ENCODE measurements around the gene DRAM1. TPM values are rescaled to one million over a fixed set of nuclear protein-coding genes. Genes with fewer than 3 reads are reported as not detected.

Gene DRAM1
- total and polyA plus RNA-seq, 10 of the 15 experiments (the other 5 are each of a cell fraction or from before 2014, with no cell fraction given), result 22.4 to 91.5 (median 41.4) TPM

GRCh38 chr12:101839324-101840283 is 37.8 kb upstream of the DRAM1 start (continued):
- TF ChIP-seq MLLT1 (IDR thresholded peaks at IDR 0.05), result 0 out of 2 replicates have a peak, but pooled peaks have one; percentile 30
- no peak for TF ChIP-seq NRF1 (conservative IDR thresholded peaks at IDR 0.05; ENCODE audit: low read depth, low read length)
- no peak for TF ChIP-seq BRCA1 (IDR thresholded peaks at IDR 0.05; ENCODE audit: low read depth, low read length)
- TF ChIP-seq POLR2A (IDR thresholded peaks at IDR 0.05; ENCODE audit: low read depth, low read length), result no peak
- TF ChIP-seq, protein P1, sequence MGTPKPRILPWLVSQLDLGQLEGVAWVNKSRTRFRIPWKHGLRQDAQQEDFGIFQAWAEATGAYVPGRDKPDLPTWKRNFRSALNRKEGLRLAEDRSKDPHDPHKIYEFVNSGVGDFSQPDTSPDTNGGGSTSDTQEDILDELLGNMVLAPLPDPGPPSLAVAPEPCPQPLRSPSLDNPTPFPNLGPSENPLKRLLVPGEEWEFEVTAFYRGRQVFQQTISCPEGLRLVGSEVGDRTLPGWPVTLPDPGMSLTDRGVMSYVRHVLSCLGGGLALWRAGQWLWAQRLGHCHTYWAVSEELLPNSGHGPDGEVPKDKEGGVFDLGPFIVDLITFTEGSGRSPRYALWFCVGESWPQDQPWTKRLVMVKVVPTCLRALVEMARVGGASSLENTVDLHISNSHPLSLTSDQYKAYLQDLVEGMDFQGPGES (IDR thresholded peaks at IDR 0.05), result no peak
- TF ChIP-seq NKRF (conservative IDR thresholded peaks at IDR 0.05), result no peak
- TF ChIP-seq NFIC (IDR thresholded peaks at IDR 0.05; ENCODE audit: low read depth, low read length), result no peak
- TF ChIP-seq MXI1 (IDR thresholded peaks at IDR 0.05; ENCODE audit: low read depth, low read length), result no peak
- no peak for TF ChIP-seq CREM (IDR thresholded peaks at IDR 0.05; ENCODE audit: low read depth)
- TF ChIP-seq TCF7 (IDR thresholded peaks at IDR 0.05; ENCODE audit: borderline replicate concordance), result no peak
- TF ChIP-seq IRF4 (IDR thresholded peaks at IDR 0.05; ENCODE audit: low read depth, low read length), result no peak
- 0 out of 2 replicates have a peak, but pooled peaks have one; percentile 30 for TF ChIP-seq YY1 (IDR thresholded peaks at IDR 0.05; ENCODE audit: low read depth, low read length)
- TF ChIP-seq MYC (IDR thresholded peaks at IDR 0.05; ENCODE audit: insufficient read depth, insufficient read length, insufficient replicate concordance, low read length, severe bottlenecking), result no peak
- TF ChIP-seq CHD4 (IDR thresholded peaks at IDR 0.05), result no peak
- no peak for TF ChIP-seq TCF3 (IDR thresholded peaks at IDR 0.05; ENCODE audit: borderline replicate concordance, insufficient read depth, low read depth, low read length)
- TF ChIP-seq CBX3 (IDR thresholded peaks at IDR 0.05; ENCODE audit: borderline replicate concordance, low read depth), result no peak
- no peak for TF ChIP-seq CHD1 (IDR thresholded peaks at IDR 0.05; ENCODE audit: low read depth, low read length)
- 0 out of 2 replicates have a peak, but pooled peaks have one; percentile 25 for TF ChIP-seq ATF7 (IDR thresholded peaks at IDR 0.05; ENCODE audit: low read depth)
- TF ChIP-seq WRNIP1 (IDR thresholded peaks at IDR 0.05; ENCODE audit: borderline replicate concordance, low read depth, low read length), result no peak
- TF ChIP-seq MEF2A (IDR thresholded peaks at IDR 0.05; ENCODE audit: insufficient read depth, low read depth, low read length), result no peak
- no peak for TF ChIP-seq ELK1 (IDR thresholded peaks at IDR 0.05; ENCODE audit: low read depth, low read length)
- peak; percentile 78 for TF ChIP-seq RAD21 (IDR thresholded peaks at IDR 0.05; ENCODE audit: insufficient read depth, low read depth, low read length)
- no peak for TF ChIP-seq HSF1 (IDR thresholded peaks at IDR 0.05; ENCODE audit: low read depth, low read length)
- TF ChIP-seq NR2C1 (IDR thresholded peaks at IDR 0.05), result no peak
